Stimulated activated CD8-positive, alpha-beta memory T cell treated with anti-CD3 and anti-CD28 coated beads, Interleukin-12 subunit alpha, Interleukin-12 subunit beta, amount 100 ng/mL, for 4 hours (primary cell): ENCODE measurements around the gene HLA-DQB1.
"Not testable (repeated sequence)": the region's sequence is repeated elsewhere in the genome, so short reads cannot be mapped to it uniquely, and the experiment has no call there.

ENCODE experiments used
- DNase-seq: peaks from one replicate; pipeline ENCODE4 v3.0.0-alpha.2; 2020; ENCODE audit warnings: low read depth

The HLA-DQB1 gene

GRCh38 chr6:32662099-32662498, 4.4 kb downstream of the HLA-DQB1 start:
- no peak for DNase-seq

GRCh38 chr6:32659856-32660595, 6.4 kb downstream of the HLA-DQB1 start:
- no peak for DNase-seq

DNA sequence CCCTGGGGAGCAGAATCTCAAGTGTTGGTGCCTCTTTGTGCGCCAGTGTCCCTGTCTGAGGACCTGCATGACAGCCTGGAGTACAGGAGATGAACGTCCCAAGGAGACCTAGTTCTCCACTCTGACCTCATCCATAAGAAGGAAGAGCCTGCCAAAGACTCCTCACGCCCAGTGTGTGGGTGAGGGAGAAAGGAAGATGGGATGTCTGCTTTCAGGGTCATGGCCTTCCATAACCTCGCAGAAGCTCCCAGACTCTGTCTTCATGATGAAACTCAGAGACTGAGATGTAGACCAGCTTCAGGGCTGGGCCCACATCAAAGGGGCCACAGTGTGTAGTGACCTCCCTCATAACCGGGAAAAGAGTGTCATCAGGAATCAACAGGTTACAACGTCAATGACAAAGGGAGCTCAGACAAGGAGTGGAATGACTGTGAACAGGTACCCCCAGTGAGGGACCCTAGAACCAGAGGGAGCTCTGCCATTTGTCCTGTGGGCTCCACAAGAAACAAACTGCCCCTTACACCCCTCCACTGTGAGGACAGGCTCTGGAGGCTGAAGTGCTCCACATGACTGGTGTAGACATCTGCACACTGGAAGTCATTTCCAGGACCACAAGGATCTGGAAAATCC, 8.1 kb downstream of the HLA-DQB1 start:
- DNase-seq, result no peak

- not testable (repeated sequence) for DNase-seq
Measured at GRCh38 chr6:32657819-32658218, 8.6 kb downstream of the HLA-DQB1 start.

- DNase-seq, result not testable (repeated sequence)
Measured at GRCh38 chr6:32657329-32657728, 9.1 kb downstream of the HLA-DQB1 start.

DNA sequence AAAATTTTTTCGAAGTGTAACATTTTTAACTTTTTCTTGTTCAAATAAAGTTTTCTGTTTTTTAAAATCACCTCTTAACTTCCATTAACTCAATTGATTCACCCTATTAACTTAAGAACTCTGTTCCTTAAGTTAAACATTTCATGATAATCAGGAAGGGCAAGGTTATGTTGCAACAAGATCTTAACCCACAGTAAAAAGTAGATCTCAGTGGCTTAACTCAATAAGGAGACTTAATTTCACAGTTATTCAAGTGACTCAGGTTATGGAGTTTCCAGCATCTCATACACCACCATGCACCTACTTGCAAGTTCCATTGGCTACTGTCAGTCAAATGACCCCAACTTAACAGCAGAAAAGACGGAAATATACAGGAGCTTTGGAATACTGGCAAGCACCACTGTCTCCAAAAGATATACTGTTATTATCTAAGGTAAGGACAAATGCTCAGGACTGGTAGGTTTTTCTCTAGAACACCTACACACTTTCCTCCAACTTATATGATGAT, 11.2 kb downstream of the HLA-DQB1 start:
- DNase-seq, result no peak

DNA sequence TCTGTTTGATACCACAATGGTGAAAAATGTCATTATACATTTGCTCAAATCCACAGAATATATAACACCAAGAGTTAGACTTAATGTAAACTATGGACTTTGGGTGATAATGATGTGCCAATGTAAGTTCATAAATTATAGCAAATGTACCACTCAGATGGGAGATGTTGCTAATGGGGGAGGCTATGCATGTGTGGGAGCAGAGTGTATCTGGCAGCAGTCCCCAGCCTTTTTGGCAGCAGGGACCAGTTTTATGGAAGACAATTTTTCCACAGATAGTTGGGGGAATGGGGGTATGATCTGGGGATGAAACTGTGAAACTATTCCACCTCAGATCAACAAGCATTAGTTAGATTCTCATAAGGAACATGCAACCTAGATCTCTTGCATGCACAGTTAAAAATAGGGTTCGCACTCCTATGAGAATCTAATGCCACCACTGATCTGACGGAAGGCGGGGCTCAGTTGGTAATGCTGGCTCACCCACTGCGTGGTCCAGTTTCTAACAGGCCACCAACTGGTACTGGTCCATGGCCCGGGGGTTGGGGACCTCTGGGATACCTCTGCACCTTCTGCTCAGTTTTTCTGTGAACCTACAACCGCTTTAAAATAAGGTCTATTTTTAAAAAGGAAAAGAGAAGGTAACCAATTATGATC, 21.3 kb downstream of the HLA-DQB1 start:
- no peak for DNase-seq

DNA sequence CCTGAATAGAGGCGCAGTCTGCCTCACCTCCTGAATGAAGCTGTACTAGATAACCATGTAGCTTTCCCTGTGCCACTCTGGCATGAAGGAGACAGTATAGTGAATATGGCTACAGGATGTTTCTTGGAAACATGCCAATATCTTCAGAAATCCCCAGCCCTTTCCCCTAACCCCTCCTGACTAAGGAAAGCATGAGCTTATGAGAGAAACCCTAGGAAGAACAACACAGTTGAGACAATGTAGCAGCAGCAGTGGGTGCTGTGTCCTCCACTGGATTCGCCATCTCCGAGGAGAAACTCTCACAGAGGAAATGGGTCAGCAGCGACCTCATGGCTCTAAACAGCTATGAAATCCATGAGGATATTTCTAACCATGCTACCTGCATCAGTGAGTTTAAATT, 22.6 kb downstream of the HLA-DQB1 start:
- DNase-seq, result no peak

- DNase-seq, result no peak
Measured at GRCh38 chr6:32642720-32643106, 23.7 kb downstream of the HLA-DQB1 start.

DNA sequence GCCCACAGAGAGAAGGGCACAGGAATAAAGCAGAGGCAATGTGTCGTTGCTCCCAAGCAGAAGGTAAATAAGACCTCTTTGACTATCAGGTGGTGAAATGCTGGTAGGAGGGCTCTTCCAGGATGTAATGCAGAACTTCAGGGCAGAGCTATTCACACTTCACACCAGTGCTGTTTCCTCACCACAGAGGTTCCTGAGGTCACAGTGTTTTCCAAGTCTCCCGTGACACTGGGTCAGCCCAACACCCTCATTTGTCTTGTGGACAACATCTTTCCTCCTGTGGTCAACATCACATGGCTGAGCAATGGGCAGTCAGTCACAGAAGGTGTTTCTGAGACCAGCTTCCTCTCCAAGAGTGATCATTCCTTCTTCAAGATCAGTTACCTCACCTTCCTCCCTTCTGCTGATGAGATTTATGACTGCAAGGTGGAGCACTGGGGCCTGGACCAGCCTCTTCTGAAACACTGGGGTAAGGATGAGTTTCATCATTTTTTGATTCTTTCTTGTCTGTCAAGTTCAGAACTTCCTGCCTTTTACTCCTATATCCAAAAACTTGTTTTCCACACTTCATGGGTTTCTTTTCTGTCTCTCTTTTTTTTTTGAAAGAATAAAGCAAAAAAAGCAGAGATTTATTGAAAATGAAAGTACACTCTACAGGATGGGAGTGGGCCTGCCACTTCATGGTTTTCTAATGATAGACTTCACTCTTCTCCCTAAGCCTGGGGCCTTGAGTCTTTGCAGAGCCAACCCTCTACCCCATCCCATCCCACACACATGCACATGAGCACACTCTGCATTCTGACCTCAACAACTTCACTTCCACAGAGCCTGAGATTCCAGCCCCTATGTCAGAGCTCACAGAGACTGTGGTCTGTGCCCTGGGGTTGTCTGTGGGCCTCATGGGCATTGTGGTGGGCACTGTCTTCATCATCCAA, 24.4 kb downstream of the HLA-DQB1 start:
- not testable (repeated sequence) for DNase-seq

DNA sequence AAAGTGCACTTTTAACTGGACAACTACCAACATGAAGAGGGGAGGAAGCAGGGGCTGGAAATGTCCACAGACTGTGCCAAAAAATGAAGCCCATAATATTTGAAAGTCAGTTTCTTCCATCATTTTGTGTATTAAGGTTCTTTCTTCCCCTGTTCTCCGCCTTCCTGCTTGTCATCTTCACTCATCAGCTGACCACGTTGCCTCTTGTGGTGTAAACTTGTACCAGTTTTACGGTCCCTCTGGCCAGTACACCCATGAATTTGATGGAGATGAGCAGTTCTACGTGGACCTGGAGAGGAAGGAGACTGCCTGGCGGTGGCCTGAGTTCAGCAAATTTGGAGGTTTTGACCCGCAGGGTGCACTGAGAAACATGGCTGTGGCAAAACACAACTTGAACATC, 25.3 kb downstream of the HLA-DQB1 start:
- DNase-seq, result no peak

DNA sequence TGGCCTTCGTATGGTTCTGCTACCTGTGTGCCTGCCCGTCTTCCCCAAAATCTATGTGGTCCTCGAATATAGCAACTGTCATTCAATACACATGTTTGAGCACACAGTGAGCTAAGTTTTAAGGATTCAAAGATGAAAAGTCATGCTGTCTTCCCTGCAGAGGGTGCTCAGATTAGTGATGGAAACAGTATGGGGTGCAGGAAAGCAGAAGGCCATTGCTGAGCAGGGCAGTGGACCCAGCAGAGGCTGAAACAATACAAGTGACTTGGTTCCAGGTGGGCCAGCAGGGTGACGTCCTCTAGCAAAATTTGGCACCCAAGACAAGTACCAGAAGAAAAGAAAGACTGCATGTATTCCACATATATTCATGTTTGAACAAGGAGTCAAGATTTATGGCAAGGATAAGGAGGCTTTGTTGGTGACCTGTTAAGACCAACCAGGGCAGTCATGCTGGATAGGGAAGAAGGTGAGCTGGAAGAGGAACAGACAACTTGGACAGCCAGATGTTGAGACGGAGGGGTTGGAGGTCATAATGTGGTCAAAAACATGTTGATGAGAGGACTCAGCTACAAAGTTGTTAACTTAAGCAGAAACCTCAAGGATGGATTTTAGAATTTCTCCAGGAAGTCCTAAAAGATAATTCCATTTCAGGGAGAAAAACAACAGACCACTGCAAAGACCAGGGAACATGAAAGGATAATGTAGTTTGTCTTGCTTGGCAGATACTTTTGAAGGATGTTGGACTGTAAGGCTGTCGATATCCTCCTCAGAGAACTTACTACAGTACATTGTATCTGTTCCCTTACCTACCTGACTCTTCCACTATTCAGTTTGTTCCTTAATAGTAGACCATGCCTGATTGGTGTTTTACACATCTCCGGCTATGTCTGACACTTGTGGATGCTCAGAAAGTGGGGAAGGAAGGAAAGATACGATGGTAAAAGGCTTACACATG, 26.7 kb downstream of the HLA-DQB1 start:
- DNase-seq, result no peak

DNA sequence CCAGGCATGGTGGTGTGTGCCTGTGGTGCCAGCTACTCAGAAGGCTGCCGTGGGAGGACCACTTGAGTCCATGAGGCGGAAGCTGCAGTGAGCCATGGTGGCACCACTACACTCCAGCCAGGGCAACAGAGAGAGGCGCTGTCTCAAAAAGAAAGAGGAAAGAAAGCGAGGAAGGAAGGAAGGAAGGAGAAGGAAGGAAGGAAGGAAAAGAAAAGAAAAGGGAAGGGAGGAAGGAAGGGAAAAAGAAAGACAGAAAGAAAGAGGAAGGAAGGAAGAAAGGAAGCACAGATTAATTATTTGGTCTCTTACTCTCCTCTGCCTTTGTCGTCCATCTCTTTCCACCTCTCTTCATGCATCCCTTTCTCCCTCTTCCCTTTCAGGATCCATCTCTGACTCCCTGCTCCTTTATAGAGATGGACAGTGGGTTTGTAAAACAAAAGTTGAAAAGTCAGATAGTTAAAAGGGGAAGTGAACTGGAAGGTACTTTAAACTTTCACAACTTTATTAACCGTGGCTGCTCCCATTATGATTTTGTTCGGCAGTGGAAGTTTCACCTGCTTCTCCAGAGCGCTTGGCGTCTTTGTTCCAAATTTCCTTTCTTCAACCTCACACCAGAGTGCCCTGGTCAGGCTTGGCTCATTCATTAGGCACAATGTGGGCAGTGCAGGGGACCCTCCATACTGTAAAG, 27.8 kb downstream of the HLA-DQB1 start:
- DNase-seq, result no peak

GRCh38 chr6:32637883-32638282, 28.6 kb downstream of the HLA-DQB1 start:
- DNase-seq, result no peak

GRCh38 chr6:32637219-32637880, 29.1 kb downstream of the HLA-DQB1 start, which contains the start of gene HLA-DQA1:
Gene HLA-DQA1 (plus strand): TSS chr6:32637406. CDS start chr6:32637459, 53 bp downstream.
- DNase-seq, result no peak

GRCh38 chr6:32635526-32636123, 30.8 kb downstream of the HLA-DQB1 start:
- DNase-seq, result no peak

GRCh38 chr6:32629793-32630192, 36.7 kb downstream of the HLA-DQB1 start:
- DNase-seq, result not testable (repeated sequence)

DNA sequence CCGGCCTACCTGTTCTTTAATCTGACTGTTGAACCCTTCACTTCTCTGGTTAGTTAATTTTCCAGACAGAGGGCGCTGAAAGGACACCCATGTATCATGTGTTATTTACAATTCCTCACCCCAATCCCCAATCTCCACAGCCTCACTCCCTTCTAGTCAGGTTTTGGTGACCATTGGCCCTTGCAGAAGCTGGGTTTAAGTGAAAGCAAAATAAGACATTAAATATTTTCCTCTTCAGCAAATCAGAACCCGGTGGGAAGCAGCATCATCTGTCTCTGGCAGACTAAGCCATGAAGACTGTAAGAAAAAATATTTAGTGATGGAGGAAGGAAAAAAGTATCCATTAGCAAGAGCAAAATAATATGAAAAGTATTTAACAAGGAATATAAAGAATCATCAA, 38.6 kb downstream of the HLA-DQB1 start:
- DNase-seq, result no peak

- no peak for DNase-seq
Measured at GRCh38 chr6:32627249-32627648, 39.2 kb downstream of the HLA-DQB1 start.
